HG02759 (cell line): ENCODE results near the gene STX4.
A peak's percentile ranks its signal among the peaks of the same experiment; 100 is the strongest.
"Not testable (repeated sequence)": the region's sequence is repeated elsewhere in the genome, so short reads cannot be mapped to it uniquely, and the experiment has no call there.

Experiments used
- ATAC-seq: cut with Tn5 transposase; IDR thresholded peaks from one replicate; pipeline ENCODE4 v1.9.1; 2021; ENCODE audit warnings: mild to moderate bottlenecking, moderate library complexity; ENCODE audit not compliant: unreplicated experiment

The STX4 gene

DNA sequence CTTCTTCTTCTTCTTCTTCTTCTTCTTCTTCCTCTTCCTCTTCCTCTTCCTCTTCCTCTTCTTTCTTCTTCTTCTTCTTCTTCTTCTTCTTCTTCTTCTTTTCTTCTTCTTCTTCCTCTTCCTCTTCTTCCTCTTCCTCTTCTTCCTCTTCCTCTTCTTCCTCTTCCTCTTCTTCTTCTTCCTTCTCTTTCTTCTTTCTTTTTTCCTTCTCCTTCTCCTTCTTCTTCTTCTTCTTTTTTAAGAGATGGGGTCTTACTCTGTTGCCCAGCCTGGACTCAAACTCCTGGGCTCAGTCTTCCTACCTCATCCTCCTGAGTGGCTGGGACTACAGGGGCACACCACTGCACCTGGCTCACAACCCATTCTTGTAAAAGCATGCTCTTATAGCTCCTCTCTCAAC, 20.1 kb upstream of the STX4 start:
- ATAC-seq, result not testable (repeated sequence)

DNA sequence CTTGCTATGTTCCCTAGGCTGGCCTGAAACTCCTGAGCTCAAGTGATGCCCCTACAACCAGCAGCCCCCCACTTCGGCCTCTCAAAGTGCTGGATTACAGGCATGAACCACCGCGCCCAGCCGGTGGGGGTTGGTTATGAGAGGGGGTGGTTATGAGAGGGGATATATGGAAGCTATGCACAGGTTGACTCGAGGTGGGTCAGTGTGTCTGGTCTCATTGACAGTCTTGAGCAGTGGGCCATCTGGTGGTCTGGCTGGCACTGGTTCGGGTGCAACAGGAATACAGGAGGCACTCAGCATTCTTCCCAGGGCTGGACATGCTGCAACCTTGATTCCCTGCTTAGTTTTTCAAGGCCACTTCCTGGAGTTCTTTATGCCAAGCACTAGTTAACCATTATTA, 17.3 kb upstream of the STX4 start:
- no peak for ATAC-seq

DNA sequence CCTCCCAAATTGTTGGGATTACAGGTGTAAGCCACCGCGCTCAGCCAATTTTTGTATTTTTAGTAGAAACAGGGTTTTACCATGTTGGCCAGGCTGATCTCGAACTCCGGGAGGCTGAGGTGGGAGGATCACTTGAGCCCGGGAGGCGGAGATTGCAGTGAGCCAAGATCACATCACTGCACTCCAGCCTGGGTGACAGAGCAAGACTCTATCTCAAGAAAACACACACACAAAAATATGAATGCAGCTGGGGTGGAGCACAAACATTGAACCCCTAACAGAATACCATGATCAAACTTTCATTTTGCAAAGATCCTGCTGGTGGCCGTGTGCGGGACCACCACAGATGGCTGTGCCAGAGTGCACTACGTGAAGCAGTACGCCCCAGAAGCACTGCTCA, 15.6 kb upstream of the STX4 start:
- not testable (repeated sequence) for ATAC-seq

DNA sequence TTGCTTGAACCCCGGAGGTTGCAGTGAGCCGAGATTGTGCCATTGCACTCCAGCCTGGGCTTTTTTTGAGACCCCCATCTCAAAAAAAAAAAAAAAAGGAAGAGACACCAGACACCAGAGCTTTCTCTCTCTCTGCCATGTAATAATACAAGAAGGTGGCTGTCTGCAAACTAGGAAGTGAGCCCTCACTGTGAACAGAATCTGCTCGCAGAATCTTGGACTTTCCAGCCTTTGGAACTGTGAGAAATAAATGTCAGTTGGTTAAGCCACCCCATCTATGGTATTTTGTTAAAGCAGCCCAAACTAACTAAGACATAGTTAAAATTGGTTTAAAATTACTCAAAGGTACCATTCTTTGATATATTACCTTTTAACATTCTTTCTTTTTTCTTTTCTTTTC, 12.8 kb upstream of the STX4 start:
- no peak for ATAC-seq

DNA sequence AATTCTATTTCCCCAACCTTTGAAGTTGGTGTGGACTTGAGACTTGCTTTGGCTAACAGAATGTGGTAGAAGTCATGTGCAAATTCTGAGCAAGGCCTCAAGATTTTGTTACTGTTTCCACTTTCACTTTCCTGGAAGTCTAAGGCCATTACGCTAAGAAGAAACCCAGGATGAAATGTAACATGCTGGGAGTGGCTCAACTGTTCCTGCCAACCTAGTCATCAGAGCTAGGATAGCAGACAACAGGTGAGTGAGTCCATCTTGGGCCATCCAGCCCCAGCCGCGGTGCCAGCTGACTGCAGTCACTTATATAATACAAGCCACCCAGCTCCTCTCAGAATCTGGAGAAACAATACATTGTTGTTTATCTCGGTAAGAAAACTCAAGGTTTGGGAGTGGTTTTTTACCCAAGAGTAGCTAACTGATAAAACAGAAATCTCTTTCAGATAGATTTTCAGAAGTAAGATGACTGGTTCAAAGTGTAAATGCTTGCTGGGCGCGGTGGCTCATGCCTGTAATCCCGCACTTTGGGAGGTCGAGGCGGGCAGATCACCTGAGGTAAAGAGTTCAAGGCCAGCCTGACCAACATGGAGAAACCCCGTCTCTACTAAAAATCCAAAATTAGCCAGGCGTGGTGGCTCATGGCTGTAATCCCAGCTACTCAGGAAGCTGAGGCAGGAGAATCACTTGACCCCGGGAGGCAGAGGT, 10.7 kb upstream of the STX4 start:
- no peak for ATAC-seq

DNA sequence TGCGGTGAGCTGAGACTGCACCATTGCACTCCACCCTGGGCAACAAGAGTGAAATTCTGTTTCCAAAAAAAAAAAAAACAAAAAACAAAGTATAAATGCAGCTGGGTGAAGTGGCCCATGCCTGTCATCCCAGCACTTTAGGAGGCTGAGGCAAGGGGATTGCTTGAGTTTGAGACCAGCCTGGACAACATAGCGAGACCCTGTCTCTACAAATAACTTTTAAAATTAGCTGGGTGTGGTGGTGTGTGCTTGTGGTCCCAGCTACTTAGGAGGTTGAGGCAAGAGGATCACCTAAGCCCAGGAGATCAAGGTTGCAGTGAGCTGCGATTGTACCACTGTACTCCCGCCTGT, 10.1 kb upstream of the STX4 start:
- no peak for ATAC-seq

DNA sequence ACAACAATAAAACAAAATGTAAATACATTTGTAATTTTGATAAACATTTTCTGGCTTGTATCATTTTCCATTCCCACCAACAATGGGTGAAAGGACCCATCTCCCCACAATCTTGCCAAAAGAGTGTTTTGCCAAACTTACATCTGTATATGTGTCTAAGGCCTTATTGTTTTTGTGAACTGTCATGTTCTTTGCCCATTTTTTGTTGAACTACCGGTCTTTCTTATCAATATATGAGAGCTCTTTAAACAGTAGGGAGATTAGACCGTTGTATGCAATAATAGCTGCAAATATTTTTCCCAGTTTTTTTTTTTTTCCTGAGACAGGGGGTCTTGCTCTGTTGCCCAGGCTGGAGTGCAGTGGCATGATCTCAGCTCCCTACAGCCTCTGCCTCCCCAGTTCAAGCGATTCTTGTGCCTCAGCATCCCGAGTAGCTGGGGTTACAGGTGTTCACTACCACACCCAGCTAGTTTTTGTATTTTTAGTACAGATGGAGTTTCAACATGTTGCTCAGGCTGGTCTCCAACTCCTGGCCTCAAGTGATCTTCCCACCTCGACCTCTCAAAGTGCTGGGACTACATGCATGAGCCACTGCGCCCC, 9.6 kb upstream of the STX4 start:
- no peak for ATAC-seq

DNA sequence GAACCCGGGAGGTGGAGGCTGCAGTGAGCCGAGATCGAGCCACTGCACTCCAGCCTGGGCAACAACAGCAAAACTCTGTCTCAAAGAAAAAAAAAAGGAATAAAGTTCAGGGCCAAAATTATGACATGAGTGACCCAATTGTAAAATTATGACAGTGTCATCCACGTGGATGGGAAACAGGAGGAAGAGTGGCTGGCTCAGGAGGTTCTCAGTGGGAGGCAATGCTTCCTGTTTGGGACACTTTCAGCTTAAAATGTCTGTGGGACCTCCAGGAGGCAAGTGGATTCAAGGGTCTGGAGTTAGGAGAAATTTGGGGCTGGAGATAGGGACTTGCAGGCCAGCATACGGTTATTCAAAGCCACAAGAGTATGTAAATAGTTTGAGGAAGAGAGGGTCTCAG, 8.0 kb upstream of the STX4 start:
- ATAC-seq, result no peak

DNA sequence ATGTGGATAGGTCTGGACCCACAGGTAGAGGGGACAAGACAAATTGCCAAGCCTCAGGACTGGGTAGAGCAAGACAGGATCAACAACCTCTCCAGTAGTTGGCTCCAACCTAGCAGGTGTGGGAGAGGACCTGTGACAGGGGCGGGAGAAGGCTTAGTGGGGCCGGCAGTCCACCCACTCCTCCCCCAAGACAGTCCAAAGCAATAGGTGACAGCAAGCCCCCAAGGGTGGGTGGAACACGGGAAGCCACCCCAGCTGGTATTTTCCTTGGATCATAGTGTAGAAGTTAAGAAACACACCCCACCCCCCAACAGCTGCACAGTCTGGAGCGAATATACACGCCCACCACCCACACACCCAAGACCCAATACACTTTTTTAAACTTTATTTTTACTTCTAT, 4.1 kb upstream of the STX4 start:
- ATAC-seq, result no peak

DNA sequence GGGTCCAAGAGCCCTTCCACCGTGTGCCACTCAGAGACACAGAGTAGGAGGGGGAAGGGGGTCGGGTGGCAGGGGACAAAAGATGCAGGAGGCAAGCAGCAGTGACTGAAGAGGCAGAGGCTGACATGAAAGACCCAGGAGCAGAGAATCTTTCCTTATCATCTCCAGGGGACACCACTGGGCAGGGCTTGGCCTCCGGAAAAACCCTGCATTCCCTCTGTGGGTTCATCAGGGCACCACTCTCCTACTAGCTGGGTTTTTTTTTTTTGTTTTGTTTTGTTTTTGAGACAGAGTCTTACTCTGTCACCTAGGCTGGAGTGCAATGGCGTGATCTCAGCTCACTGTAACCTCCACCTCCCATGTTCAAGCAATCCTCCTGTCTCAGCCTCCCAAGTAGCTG, 2.1 kb upstream of the STX4 start:
- ATAC-seq, result no peak

DNA sequence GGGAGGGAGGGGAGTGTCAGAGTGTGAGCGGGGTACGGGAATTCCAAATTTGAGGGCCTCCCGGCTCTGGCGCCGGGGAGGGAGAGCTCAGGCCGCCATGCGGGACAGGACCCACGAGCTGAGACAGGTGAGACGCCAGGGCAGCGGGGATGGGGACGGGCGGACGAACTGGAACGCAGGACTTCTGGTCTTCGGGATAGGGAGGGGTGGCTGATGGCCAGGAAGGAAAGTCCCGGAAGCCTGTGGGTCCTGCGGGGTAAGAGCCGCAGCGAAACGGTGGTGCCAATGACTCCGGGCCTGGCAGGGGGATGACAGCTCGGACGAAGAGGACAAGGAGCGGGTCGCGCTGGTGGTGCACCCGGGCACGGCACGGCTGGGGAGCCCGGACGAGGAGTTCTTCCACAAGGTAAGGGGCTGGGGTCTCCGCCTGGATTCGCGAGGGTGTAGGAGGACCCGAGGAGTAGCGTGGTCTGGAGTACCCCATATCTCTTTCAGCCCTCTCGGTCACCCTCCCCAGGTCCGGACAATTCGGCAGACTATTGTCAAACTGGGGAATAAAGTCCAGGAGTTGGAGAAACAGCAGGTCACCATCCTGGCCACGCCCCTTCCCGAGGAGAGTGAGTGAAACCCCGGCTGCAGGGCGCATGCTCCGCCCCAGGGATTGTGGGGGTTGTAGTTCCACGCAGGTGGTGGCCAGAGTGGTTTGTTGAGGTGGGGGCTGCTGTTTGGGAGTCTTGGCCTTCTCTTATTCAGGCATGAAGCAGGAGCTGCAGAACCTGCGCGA, 543 bp downstream of the STX4 start:
- ATAC-seq, result peak; percentile 50

DNA sequence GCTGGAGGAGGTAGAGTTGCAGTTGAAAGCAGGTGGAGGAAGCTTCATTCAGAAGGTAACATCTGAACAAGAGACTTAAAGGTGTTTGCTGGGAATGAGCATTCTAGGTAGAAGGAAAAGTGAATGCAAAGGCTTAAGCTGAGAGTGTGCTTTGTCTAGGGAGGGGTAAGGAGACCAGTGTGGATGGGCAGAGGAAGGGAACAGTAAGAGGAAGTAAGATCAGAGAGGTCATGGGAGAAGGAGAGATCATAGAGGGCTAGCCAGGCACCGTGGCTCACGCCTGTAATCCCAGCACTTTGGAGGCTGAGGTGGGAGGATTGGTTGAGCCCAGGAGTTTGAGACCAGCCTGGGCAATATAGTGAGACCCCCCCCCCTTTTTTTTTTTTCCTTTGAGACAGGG, 3.3 kb downstream of the STX4 start:
- ATAC-seq, result no peak

DNA sequence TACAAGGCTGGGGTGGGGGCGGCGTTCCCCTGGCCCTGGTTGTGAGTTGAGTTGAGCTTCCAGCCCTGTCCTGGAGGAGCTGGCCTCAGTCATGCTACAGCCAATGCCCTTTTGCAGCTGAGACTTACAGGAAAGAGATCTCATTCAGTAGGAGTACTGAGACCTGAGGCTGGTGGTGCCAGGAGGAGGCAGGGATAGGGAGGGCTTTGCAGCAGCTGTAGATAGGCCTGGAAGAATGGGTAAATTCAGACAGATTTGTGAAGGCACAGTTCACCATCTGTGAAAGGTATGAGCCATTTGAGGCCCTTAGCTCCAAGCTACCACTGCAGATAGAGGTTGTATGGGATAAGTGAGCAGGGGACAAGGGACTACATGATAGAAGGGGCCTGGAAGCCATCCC, 5.6 kb downstream of the STX4 start:
- no peak for ATAC-seq

DNA sequence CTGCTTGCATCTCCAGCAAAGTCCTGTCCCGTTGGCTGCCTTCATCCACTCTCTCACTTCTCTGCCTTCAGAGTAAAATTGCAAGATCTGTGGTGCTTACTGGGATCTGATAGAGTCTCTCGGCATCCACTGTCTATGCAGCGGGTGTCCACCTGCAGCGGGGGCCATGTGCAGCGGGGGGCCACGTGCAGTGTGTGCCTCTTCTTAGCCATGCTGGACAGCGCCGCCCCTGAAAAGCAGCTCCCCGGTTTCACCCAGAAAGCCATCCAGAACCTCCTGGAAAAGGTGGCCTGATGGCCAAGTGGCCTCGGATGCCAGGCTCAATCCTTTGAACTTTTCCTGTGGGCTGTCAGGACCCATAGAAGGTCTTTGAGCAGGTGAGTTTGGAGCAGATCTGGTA, 9.5 kb downstream of the STX4 start:
- ATAC-seq, result no peak

DNA sequence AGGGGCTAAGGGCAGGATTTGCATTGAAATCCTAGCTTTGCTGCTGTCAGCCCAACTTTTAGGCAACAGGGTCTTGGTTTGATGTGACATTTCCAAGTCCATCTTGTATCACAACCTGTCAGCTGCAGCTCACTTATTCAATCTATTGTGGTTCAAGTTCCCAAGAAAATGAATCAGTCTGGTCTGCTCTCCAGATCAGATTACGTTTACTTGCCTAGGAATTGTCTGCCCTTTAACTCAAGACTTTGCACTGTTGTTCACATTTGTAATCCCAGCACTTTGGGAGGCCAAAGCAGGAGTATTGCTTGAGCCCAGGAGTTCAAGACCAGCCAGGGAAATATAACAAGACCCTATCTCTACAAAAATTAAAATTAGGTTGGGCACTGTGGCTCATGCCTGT, 10.0 kb downstream of the STX4 start:
- ATAC-seq, result no peak

DNA sequence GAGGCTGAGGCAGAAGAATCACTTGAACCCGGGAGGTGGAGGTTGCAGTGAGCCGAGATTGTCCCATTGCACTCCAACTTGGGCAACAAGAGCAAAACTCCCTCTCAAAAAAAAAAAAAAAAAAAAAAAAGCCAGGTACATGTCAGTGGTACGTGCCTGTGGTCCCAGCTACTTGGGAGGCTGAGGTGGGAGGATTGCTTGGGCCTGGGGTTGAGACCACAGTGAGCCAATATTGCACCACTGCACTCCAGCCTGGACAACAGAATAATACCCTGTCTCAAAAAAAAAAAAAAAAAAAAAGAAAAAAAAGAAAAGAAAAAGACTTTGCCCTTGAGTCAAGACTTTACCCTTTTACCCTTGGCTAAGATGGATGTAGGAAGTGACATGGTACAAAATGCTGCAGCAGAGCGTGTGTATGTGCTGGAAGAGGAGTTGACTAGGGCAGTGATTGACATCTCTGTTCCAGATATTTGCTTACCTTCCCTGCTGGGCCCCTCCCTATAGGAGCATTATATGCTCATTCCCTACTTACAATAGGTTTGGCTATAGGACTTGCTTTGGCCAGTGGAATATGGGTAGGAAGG, 10.6 kb downstream of the STX4 start:
- no peak for ATAC-seq

DNA sequence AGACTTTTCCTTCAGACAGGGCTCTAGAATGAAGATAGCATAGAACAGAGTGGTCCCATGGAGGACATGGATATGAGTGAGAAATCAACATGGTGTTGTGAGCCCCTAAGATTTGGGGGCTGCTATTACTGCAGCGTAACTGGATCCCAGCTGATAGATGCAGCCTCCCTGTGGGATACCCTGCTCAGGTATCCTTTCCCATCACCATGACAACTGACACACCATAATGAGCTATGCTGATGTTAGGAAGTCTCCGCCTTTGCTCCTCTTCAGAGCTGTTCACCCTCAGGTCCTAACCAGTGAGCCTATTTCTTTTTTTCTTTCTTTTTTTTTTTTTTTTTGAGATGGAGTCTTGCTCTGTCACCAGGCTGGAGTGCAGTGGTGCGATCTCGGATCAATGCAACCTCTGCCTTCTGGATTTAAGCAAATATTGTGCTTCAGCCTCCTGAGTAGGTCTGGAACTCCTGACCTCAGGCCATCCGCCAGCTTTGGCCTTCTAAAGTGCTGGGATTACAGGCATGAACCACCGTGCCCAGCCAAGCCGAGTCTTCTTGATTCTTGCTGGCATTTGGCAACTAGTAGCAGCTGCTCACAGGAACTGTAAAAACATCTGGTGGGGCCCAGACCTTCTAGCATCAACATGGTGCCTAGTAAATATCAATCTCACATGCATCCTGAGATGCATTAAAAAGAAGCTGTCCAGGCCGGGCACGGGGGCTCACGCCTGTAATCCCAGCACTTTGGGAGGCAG, 17.1 kb downstream of the STX4 start:
- ATAC-seq, result no peak

DNA sequence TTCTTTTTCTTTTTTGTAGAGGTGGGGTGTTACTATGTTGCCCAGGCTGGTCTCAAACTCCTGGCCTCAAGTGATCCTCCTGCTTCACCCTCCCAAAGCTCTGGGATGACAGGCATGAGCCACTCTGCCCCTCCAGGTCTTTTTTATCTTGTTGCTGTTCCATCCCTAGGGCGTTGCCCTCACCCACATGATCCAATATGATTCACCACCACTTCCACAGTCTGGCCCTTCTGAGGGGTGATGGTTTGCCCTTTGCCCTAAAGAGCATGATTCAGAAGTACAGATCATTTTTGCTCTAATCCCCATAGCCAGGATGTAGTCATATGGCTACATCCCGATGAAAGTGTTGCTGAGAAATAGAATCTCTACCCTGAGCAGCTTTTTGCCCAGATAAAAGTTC, 18.8 kb downstream of the STX4 start:
- ATAC-seq, result no peak

DNA sequence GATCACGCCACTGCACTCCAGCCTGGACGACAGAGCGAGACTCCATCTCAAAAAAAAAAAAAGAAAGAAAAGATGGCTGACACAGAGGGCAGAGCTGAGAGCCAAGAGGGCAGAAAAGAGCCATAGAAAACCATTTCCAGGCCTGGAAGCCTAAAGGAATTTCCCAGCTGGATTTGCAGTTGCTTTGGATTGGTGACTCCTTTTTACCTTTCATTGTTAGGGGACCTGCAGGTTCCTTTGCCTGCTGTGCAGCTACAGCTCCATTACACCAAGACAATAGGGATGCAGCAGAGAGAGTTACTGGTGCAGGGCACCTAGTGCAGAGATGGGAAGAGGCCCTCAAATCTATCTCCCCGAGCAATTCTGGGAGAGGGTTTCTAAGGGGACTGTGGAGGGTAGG, 22.3 kb downstream of the STX4 start:
- no peak for ATAC-seq

DNA sequence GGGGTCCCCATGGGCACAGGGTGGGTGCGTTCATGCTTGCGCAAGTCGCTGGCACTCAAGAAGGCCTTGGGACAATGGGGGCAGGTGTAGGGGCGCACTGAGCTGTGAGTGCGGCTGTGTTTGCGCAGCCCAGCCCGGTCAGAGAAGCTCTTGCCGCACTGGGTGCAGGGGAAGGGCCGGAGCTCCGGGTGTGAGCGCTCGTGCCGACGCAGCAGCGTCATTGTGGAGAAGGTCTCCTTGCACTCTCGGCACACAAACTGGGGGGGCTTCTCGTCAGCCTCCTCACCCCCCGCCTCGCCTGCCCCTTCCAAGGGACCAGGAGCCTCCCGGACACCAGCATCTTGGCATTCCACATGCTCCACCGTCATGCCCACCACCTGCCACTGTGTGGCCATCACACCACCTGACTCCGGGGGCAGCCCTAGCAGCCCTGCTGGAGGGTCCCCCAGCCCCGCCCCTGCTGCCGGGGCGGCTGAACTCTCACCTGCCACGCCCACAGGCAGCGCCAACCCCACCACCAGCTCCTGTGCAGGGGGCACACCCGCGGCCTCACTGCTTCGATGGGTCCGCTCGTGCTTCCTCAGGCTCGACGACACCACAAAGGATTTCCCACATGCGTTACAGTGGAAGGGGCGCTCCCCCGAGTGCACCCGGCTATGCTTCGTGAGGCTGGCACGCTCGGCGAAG, 27.9 kb downstream of the STX4 start:
- ATAC-seq, result no peak
